Gastroesophageal sphincter (tissue), 3 donors: ENCODE measurements around the gene CALCA.

Experiments used
- CTCF ChIP-seq, 4 experiments: fragments of 200-600 bp in 2 of 4; fragments of 450-650 bp in 2 of 4; sonication (generic) in 1 of 4; IDR thresholded peaks; one replicate each; pipeline ENCODE4 v1.5.1; 2017 to 2019; ENCODE audit warnings: antibody characterized with exemption in 4 of 4, mild to moderate bottlenecking in 2 of 4, moderate library complexity in 2 of 4
- EP300 ChIP-seq: sonication (generic); formaldehyde crosslinking; IDR thresholded peaks from one replicate; pipeline ENCODE4 v1.6.1; 2017; ENCODE audit warnings: antibody characterized with exemption, mild to moderate bottlenecking
- POLR2A ChIP-seq, 2 donors: fragments of 450-650 bp; IDR thresholded peaks; one replicate each; pipeline ENCODE4 v1.6.1; 2017; ENCODE audit warnings: antibody characterized with exemption in 2 of 2, mild to moderate bottlenecking in 2 of 2, moderate library complexity in 1 of 2
- POLR2AphosphoS5 ChIP-seq: sonication (generic); formaldehyde crosslinking; IDR thresholded peaks from one replicate; pipeline ENCODE4 v1.6.1; 2017; ENCODE audit warnings: antibody characterized with exemption

GRCh38 chr11:14973621-14974514 is 1.7 kb upstream of the CALCA start:
- TF ChIP-seq CTCF (IDR thresholded peaks at IDR 0.05) (no peak), EP300 (no peak), POLR2A (IDR thresholded peaks at IDR 0.05) (no peak), POLR2AphosphoS5 (no peak)
